Right atrium auricular region (tissue), 2 donors: ENCODE data around the gene PTGIS. TPM values are rescaled to one million over a fixed set of nuclear protein-coding genes. Genes with fewer than 3 reads are reported as not detected.

Experiments used
- DNase-seq: peaks from one replicate; pipeline ENCODE4 v3.0.0-alpha.2; 2019; ENCODE audit warnings: low spot score
- H3K27ac ChIP-seq, 2 donors: fragments of 200-600 bp; sonication (generic); 1 replicate in 1 of 2; 2 replicates in 1 of 2; pipeline ENCODE4 v1.5.1; 2016 to 2019
- H3K27me3 ChIP-seq, 2 donors: fragments of 200-600 bp; sonication (generic); one replicate each; pipeline versions ENCODE4 v1.5.1 to v1.6.0; 2017 to 2019
- H3K36me3 ChIP-seq: fragments of 200-600 bp; sonication (generic); one replicate; pipeline ENCODE4 v1.5.1; 2016
- H3K4me1 ChIP-seq, 2 donors: fragments of 200-600 bp; sonication (generic); one replicate each; pipeline versions ENCODE4 v1.5.1 to v1.6.0; 2017 to 2019
- H3K4me3 ChIP-seq, 2 donors: fragments of 200-600 bp; sonication (generic); 1 replicate in 1 of 2; 2 replicates in 1 of 2; pipeline ENCODE4 v1.5.1; 2017 to 2019; ENCODE audit warnings: mild to moderate bottlenecking in 1 of 2, moderate library complexity in 1 of 2
- H3K9me3 ChIP-seq, 2 donors: fragments of 200-600 bp; sonication (generic); one replicate each; pipeline ENCODE4 v1.5.1; 2019
- total RNA-seq, 2 donors: library from RNA; depleted of rRNA; stranded (reverse); fragments of >200 nt; gene quantifications; one replicate each; pipeline ENCODE4 v1.1.0, GENCODE V29; 2016
- TF ChIP-seq, protein P1 (sequence below), 2 donors: fragments of 200-600 bp; sonication (generic); IDR thresholded peaks; one replicate each; pipeline ENCODE4 v1.5.1; 2019; ENCODE audit warnings: antibody characterized with exemption in 2 of 2

PTGIS gene
- total RNA-seq, 2 donors from 2014 or later = 59.8 to 169 TPM

DNA sequence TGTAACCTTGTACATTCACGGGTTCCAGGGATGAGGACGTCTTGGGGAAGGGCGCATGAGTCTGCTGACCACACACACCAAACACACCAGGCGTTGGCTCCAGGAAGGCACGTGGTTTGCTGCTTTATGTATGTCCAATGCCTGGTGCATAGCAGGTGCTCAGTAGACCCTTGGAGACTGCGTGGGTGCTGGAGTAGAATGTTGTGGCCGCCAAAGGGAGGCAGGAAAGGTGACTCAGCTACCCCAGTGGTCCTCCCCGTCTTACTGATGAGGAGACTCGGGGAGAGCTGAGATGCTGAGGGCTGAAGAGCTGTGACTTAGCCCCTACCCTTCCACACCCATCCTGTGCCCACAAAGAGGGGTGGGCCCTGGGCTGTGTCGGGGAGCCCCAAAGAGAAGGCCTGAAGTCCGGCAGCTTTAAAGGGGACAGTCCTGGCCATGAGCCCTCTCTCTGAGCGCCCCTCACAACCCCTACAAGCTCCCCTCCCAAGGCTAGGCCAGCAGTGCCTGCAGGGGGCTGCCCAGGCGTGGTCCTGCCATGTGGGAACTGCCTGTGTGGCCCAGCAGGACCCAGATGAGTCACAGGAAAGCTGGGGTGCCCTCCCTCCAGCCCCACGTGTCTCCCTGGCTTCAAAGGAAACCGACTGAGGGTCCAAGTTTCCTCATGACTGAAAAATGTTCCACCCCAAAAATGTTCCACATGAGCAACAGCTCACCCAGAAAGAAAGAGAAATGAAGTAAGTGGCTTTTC lies 28.0 kb upstream of the PTGIS start:
- peak; percentile 68 for DNase-seq
- Histone ChIP-seq H3K9me3 (no peaks in the 10 kb centered on the region), H3K4me1 (peaks cover 0 to 41% of the 10 kb centered on the region in 2 donors), H3K4me3 (no peak overlapping the region), H3K27me3 (no peaks in the 10 kb centered on the region), H3K36me3 (no peaks in the 10 kb centered on the region), H3K27ac (peak overlapping the region; percentile 47 to 48)
- TF ChIP-seq, protein P1, sequence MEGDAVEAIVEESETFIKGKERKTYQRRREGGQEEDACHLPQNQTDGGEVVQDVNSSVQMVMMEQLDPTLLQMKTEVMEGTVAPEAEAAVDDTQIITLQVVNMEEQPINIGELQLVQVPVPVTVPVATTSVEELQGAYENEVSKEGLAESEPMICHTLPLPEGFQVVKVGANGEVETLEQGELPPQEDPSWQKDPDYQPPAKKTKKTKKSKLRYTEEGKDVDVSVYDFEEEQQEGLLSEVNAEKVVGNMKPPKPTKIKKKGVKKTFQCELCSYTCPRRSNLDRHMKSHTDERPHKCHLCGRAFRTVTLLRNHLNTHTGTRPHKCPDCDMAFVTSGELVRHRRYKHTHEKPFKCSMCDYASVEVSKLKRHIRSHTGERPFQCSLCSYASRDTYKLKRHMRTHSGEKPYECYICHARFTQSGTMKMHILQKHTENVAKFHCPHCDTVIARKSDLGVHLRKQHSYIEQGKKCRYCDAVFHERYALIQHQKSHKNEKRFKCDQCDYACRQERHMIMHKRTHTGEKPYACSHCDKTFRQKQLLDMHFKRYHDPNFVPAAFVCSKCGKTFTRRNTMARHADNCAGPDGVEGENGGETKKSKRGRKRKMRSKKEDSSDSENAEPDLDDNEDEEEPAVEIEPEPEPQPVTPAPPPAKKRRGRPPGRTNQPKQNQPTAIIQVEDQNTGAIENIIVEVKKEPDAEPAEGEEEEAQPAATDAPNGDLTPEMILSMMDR (IDR thresholded peaks at IDR 0.05) = no peak

DNA sequence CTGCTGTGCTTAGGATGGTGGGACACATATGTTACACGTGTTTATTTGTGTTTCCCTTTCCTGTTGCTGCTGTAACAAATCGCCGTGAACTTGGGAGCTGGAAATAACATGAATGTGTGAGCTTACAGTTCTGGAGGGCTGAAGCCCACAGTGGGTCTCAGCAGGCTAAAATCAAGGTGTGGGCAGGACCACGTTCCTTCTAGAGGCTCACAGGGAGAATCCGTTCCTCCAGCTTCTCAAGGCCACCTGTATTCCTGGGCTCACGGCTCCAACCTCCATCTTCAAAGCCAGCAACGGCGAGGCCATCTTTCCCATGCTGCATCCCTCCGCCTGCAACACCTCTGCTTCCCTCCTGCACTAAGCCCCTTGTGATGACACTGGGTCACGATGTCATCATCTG lies 27.4 kb upstream of the PTGIS start:
- TF ChIP-seq, protein P1 (IDR thresholded peaks at IDR 0.05) = no peak
- DNase-seq = no peak
- Histone ChIP-seq H3K36me3 (no peaks in the 10 kb centered on the region), H3K4me1 (peaks cover 0 to 43% of the 10 kb centered on the region in 2 donors), H3K4me3 (no peak overlapping the region), H3K27me3 (no peaks in the 10 kb centered on the region), H3K9me3 (no peaks in the 10 kb centered on the region), H3K27ac (peak overlapping the region; percentile 48 to 75)

DNA sequence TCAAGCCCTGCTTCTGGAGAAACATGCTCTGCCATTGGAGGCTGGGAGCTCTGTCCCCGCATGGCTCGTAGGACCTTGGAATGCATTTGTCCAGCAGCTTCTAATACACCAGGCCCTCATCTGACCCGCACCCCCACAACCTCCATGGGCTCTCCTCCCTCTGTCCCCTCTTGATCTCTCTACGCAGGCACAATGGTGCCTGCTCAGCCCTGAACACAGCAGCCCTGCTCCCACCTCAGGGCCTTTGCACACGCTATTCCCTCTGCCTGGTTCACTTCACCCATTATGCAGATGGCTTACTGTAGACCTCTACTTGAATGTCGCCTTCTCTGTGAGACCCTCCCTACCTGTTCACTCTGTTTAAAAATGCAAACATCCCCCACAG lies 27.0 kb upstream of the PTGIS start:
- peak overlapping the region; percentile 75 to 84 for H3K27ac ChIP-seq
- no peak for DNase-seq
- H3K4me1 ChIP-seq = peaks cover 0 to 43% of the 10 kb centered on the region in 2 donors
- no peaks in the 10 kb centered on the region for H3K9me3 ChIP-seq
- H3K27me3 ChIP-seq = no peaks in the 10 kb centered on the region
- H3K4me3 ChIP-seq = no peak overlapping the region
- TF ChIP-seq, protein P1 (IDR thresholded peaks at IDR 0.05) = no peak
- no peaks in the 10 kb centered on the region for H3K36me3 ChIP-seq

DNA sequence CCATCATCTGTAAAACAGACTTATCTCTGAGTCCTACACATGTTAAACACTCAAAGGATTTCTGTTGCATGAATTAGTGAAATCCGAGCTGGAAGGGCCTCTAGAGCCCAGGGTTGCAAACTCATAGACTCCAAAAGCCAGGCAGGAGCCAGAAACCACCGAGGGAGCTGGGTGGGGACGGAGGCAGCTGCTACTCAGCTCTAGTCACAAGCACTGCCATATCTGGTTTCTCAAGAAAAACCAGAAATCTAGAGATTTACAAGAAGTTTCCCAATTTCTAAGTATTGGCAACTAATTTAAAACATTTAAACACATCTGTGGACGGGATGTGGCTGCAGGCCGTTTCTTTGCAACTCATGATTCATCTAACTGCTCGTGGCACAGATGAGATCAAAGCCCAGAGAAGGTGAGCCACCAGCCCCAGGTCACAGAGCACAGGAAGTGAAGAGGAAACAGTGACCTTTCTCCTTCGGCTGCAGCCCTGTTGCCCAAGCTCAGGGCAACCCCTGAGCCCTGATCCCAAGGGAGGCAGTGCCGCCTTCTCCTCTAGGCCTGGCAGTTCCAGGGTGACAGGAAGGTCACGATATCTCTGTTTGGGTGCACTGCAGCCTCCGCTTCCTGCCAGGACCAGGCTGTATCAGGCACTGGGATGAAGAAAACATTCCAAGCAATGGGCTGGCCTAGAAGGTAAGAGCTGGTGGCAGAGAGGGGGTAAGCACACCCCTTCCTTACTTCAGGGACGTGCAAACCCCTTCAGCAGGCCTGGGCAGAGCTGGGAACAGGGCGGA lies 26.4 kb upstream of the PTGIS start:
- DNase-seq = peak; percentile 91
- TF ChIP-seq, protein P1 (IDR thresholded peaks at IDR 0.05) = no peak
- H3K27ac ChIP-seq = peak overlapping the region; percentile 75 to 84
- no peaks in the 10 kb centered on the region for H3K27me3 ChIP-seq
- H3K36me3 ChIP-seq = no peaks in the 10 kb centered on the region
- peaks cover 0 to 43% of the 10 kb centered on the region in 2 donors for H3K4me1 ChIP-seq
- no peaks in the 10 kb centered on the region for H3K9me3 ChIP-seq
- H3K4me3 ChIP-seq = no peak overlapping the region

DNA sequence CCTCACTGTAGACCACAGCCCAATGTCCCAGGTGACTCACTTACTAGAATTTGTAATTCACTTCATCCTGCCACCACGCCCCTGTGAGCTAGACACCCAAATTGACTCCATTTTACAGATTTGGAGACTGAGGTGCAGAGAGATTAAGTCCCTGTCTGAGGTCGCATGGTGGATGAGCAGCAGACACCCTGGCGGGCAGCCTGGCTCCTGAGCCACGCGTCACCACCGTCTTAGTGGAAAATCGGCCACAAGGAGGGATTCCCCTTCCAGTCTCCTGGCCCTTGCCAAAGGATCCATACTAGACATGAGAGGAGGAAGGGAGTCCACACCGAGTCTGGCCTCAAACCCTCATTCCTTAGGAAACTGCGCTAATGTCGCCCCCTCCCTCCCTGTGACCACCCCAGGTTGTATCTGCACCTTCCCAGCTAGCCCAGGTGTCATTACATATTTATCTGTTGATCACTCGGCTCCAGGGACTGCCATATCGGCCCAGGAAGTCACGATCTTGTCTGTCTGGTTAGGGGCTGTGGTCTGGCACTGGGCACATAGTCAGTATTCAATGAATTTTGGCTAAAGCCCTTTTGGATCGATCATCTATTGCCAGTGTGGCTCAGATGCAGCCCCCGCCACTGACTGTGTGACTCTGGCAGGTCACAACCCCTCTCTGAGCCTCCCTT lies 25.7 kb upstream of the PTGIS start:
- H3K27ac ChIP-seq = peak overlapping the region; percentile 75 to 84
- no peaks in the 10 kb centered on the region for H3K27me3 ChIP-seq
- no peak for DNase-seq
- no peaks in the 10 kb centered on the region for H3K9me3 ChIP-seq
- no peak overlapping the region for H3K4me3 ChIP-seq
- no peaks in the 10 kb centered on the region for H3K36me3 ChIP-seq
- H3K4me1 ChIP-seq = peaks cover 0 to 43% of the 10 kb centered on the region in 2 donors
- TF ChIP-seq, protein P1 (IDR thresholded peaks at IDR 0.05) = no peak
